Fibroblast of upper back skin (primary cell): ENCODE measurements around the gene FKBP5.
A peak's percentile ranks its signal among the peaks of the same experiment; 100 is the strongest.

ENCODE experiments used
- DNase-seq: peaks from one replicate; pipeline ENCODE4 v3.0.0-alpha.2; 2013

The FKBP5 gene

DNA sequence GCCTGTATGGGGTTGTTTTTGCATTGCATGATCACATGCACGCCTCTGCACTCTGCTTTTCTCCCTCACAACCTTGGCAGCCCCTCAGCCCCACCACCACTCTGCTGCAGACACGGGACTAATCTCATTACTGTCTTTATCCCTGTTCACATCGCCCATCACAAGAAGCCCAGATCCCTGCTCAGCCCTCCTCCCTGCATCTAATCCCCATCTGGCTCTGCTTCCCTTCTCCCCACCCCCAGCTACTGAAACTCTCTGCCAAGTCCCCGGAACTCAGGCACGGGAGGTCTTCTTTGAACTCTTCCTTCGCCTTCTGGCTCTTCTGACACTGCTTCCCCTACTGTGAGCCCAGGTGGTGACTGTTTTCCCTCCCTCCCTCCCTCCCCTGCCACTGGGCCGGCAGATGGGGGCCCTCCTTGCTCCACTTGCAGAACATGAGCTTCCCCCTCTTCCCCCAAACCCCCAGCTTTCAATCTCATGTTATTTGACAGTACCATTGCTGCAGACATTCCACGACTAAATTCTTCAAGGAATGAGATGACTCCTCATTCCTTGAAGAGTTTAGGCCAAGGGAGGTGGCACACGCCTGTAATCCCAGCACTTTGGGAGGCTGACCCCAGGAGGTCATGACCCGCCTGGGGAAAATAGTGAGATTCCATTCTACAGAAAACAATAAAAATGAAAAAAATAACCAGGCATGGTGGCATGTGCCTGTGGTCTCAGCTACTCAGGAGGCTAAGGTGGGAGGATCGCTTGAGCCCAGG is 154.1 kb downstream of the FKBP5 start:
- DNase-seq: peak; percentile 37

DNA sequence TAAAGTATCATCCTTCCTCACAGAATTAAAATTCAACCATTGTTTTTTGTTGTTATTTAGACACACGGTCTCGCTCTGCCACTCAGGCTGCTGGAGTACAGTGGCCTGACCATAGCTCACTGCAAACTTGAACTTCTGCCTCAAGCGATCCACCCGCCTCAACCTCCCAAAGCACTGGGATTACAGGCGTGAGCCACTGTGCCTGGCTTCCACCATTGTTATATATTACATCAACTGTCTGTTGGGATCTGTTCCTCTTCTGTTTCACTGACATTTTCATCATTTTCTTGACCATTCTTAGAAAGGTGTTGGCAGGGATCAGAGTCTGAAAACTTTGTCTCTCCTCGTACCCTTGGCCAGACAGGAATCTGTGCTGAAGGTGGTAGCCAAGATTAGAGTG is 154.7 kb downstream of the FKBP5 start:
- no peak for DNase-seq

DNA sequence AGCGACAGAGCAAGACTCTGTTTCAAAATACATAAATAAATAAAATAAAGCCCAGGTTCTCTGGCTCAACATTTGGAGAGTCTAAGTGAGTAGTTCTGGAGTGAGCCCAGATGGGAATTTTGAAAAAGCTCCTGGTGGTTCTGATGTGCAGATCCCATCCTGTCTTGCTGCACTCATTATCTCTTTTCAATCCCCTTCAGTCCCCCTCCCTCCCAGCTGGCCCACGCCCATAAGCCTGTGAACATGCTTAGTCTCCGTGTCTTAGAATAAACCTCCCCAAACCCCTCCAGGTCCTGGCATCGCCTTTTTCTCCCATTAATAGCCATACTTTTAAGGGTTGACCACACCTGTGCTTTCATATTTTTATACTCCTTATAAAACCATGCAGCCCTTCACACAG is 156.6 kb downstream of the FKBP5 start:
- DNase-seq: no peak

DNA sequence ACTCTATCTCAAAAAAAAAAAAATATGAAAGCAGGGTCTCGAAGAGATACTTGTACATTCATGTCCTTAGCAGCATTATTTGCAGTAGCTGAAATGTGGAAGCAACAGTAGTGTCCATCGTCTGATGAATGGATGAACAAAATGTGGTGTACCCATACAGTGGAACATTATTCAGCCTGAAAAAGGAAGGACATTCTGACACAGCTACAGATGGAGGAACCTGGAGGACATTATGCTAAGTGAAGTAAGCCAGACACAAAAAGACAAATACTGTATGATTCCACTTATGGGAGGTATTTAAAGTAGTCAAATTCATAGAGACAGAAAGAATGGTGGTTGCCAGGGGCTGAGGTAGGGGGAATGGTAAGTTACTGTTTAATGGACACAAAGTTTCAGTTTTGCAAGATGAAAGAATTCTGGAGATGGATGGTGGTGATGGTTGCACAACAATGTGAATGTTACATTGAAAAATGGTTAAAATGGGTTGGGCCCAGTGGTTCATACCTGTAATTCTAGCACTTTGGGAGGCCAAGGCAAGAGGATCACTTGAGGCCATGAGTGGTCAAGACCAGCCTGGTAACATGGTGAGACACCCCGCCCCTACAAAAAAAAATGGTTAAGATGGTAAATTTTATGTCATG is 164.2 kb downstream of the FKBP5 start:
- DNase-seq: no peak
